ENCODE data around the gene PRSS56.

Gene PRSS56

GRCh38 chr2:232574674-232575403 is 54.7 kb downstream of the PRSS56 start:
- no peak for DNase-seq

All from left hindlimb (tissue), 1 donor.